ENCODE data around the gene CLDN12. TPM values are rescaled to one million over a fixed set of nuclear protein-coding genes. Genes with fewer than 3 reads are reported as not detected.

The CLDN12 gene
- total RNA-seq, 1 donor from 2014 or later, result 21.4 TPM

- Histone ChIP-seq H3K4me3 (no peak overlapping the region), H3K9me3 (no peaks in the 10 kb centered on the region), H3K36me3 (peaks cover 0 to 28% of the 10 kb centered on the region in 2 donors), H3K27ac (no peak overlapping the region), H3K27me3 (no peaks in the 10 kb centered on the region), H3K4me1 (peaks cover 13% of the 10 kb centered on the region)
- intact Hi-C loops (cut with DNase I), result loop anchor here (5.0 kb wide), 1 partner anchor 57 kb away; the partner anchor contains the start of gene GTPBP10
- TF ChIP-seq POLR2A (IDR thresholded peaks at IDR 0.05) (no peak), POLR2AphosphoS5 (IDR thresholded peaks at IDR 0.05; ENCODE audit: insufficient read depth in 1 of 2, low read depth in 1 of 2) (no peak), CTCF (IDR thresholded peaks at IDR 0.05) (no peak)
- no peak for DNase-seq (ENCODE audit: extremely low spot score in 2 of 2)
Measured at GRCh38 chr7:90404777-90405176, 1.5 kb downstream of the CLDN12 start.

GRCh38 chr7:90407484-90407821 lies 4.2 kb downstream of the CLDN12 start:
- H3K4me3 ChIP-seq, result no peak overlapping the region
- no peak for TF ChIP-seq CTCF (IDR thresholded peaks at IDR 0.05)
- no peak for TF ChIP-seq POLR2A (IDR thresholded peaks at IDR 0.05)
- TF ChIP-seq POLR2AphosphoS5 (IDR thresholded peaks at IDR 0.05; ENCODE audit: insufficient read depth in 1 of 2, low read depth in 1 of 2), result no peak
- no peaks in the 10 kb centered on the region for H3K9me3 ChIP-seq
- no peak overlapping the region for H3K27ac ChIP-seq
- H3K36me3 ChIP-seq, result peaks cover 0 to 28% of the 10 kb centered on the region in 2 donors
- peaks cover 13% of the 10 kb centered on the region for H3K4me1 ChIP-seq
- DNase-seq (ENCODE audit: extremely low spot score in 2 of 2), result no peak
- H3K27me3 ChIP-seq, result no peaks in the 10 kb centered on the region
- intact Hi-C loops (cut with DNase I), result no loop called here

GRCh38 chr7:90408142-90408541 lies 4.9 kb downstream of the CLDN12 start:
- Histone ChIP-seq H3K27me3 (no peaks in the 10 kb centered on the region), H3K36me3 (peaks cover 0 to 33% of the 10 kb centered on the region in 2 donors), H3K27ac (no peak overlapping the region), H3K4me1 (peaks cover 13% of the 10 kb centered on the region), H3K4me3 (no peak overlapping the region), H3K9me3 (no peaks in the 10 kb centered on the region)
- intact Hi-C loops (cut with DNase I), result no loop called here
- DNase-seq (ENCODE audit: extremely low spot score in 2 of 2), result no peak
- TF ChIP-seq CTCF (IDR thresholded peaks at IDR 0.05) (no peak), POLR2A (IDR thresholded peaks at IDR 0.05) (no peak), POLR2AphosphoS5 (IDR thresholded peaks at IDR 0.05; ENCODE audit: insufficient read depth in 1 of 2, low read depth in 1 of 2) (no peak)

- no peaks in the 10 kb centered on the region for H3K9me3 ChIP-seq
- peaks cover 6% of the 10 kb centered on the region for H3K4me1 ChIP-seq
- H3K4me3 ChIP-seq, result no peak overlapping the region
- H3K27ac ChIP-seq, result no peak overlapping the region
- peaks cover 0 to 33% of the 10 kb centered on the region in 2 donors for H3K36me3 ChIP-seq
- no peak for DNase-seq (ENCODE audit: extremely low spot score in 2 of 2)
- TF ChIP-seq CTCF (IDR thresholded peaks at IDR 0.05) (no peak), POLR2A (IDR thresholded peaks at IDR 0.05) (no peak), POLR2AphosphoS5 (IDR thresholded peaks at IDR 0.05; ENCODE audit: insufficient read depth in 1 of 2, low read depth in 1 of 2) (no peak)
- H3K27me3 ChIP-seq, result no peaks in the 10 kb centered on the region
- intact Hi-C loops (cut with DNase I), result no loop called here
Measured at GRCh38 chr7:90409667-90410066, 6.4 kb downstream of the CLDN12 start.

GRCh38 chr7:90411510-90411909 lies 8.2 kb downstream of the CLDN12 start:
- H3K9me3 ChIP-seq, result no peaks in the 10 kb centered on the region
- no peak for DNase-seq (ENCODE audit: extremely low spot score in 2 of 2)
- no peaks in the 10 kb centered on the region for H3K4me1 ChIP-seq
- no peak overlapping the region for H3K4me3 ChIP-seq
- peaks cover 0 to 25% of the 10 kb centered on the region in 2 donors for H3K36me3 ChIP-seq
- H3K27me3 ChIP-seq, result no peaks in the 10 kb centered on the region
- intact Hi-C loops (cut with DNase I), result no loop called here
- no peak overlapping the region for H3K27ac ChIP-seq
- TF ChIP-seq POLR2A (IDR thresholded peaks at IDR 0.05) (no peak), POLR2AphosphoS5 (IDR thresholded peaks at IDR 0.05; ENCODE audit: insufficient read depth in 1 of 2, low read depth in 1 of 2) (no peak), CTCF (IDR thresholded peaks at IDR 0.05) (no peak)

Data from vagina (tissue), 2 donors.